ENCODE data around the gene LRRC37B. TPM values are rescaled to one million over a fixed set of nuclear protein-coding genes. Genes with fewer than 3 reads are reported as not detected.
"Not testable (repeated sequence)": the region's sequence is repeated elsewhere in the genome, so short reads cannot be mapped to it uniquely, and the experiment has no call there.

The LRRC37B gene
- total RNA-seq, 1 experiment from 2014 or later = 19.1 TPM

- not testable (repeated sequence) for H3K4ac ChIP-seq (ENCODE audit: low read depth, low read length); H3K14ac ChIP-seq (ENCODE audit: insufficient read depth, low read length); H3K4me3 Mint-ChIP-seq; H3K9ac ChIP-seq (ENCODE audit: extremely low read depth, insufficient read length, low read length); H2BK15ac ChIP-seq (ENCODE audit: low read depth, low read length); H3T11ph ChIP-seq (ENCODE audit: low read length); H2AFZ ChIP-seq (ENCODE audit: low read length); H3K56ac ChIP-seq (ENCODE audit: insufficient read length, low read depth, low read length); DNase-seq; H2BK120ac ChIP-seq (ENCODE audit: low read depth, low read length, poor library complexity, severe bottlenecking); H3K27ac ChIP-seq (ENCODE audit: insufficient read length, low read depth, low read length); H3K18ac ChIP-seq (ENCODE audit: insufficient read length, low read depth, low read length); H2AK5ac ChIP-seq (ENCODE audit: insufficient read length, low read length); H3K79me2 ChIP-seq (ENCODE audit: insufficient read depth, low read length); H4K91ac ChIP-seq (ENCODE audit: insufficient read length, low read depth, low read length); H2BK20ac ChIP-seq (ENCODE audit: low read depth, low read length, poor library complexity, severe bottlenecking); H3K4me2 ChIP-seq (ENCODE audit: insufficient read depth, insufficient read length, low read length); H3K9me3 Mint-ChIP-seq; H4K20me1 ChIP-seq (ENCODE audit: control insufficient read depth, insufficient read depth, insufficient read length); H2BK5ac ChIP-seq (ENCODE audit: insufficient read length, low read length); H3K27ac Mint-ChIP-seq; H3K4me1 ChIP-seq (ENCODE audit: insufficient read depth, low read length); H3K23me2 ChIP-seq (ENCODE audit: insufficient read length, low read depth, low read length, poor library complexity, severe bottlenecking); H3K79me1 ChIP-seq (ENCODE audit: insufficient read depth, low read depth, low read length, poor library complexity, severe bottlenecking); H4K8ac ChIP-seq (replicated peaks; ENCODE audit: insufficient read length, low read depth, low read length); H3K27me3 Mint-ChIP-seq (ENCODE audit: low read depth); H2BK12ac ChIP-seq (ENCODE audit: insufficient read length, low read depth, low read length); H3K9me3 ChIP-seq (ENCODE audit: control insufficient read depth, low read depth, low read length); H3K23ac ChIP-seq (ENCODE audit: insufficient read length, low read depth, low read length); H3K36me3 Mint-ChIP-seq (ENCODE audit: insufficient read depth in 1 of 3, low read depth in 3 of 3); H4K5ac ChIP-seq (ENCODE audit: insufficient read length, low read depth, low read length); H3K27me3 ChIP-seq (ENCODE audit: insufficient read depth, low read length)
- WGBS (ENCODE audit: extremely low coverage, insufficient read length, low lambda C conversion rate) = no CpG with 5 or more reads among the region's 12 CpGs
- H3K4me1 Mint-ChIP-seq = peaks cover 3 to 14% of the 10 kb centered on the region in 2 experiments; a peak in 3 of 4 replicates
Measured at GRCh38 chr17:32057460-32058105, 50.4 kb downstream of the LRRC37B start.

- H4K8ac ChIP-seq (replicated peaks; ENCODE audit: insufficient read length, low read depth, low read length); H3K18ac ChIP-seq (ENCODE audit: insufficient read length, low read depth, low read length); H2BK12ac ChIP-seq (ENCODE audit: insufficient read length, low read depth, low read length); H3K36me3 Mint-ChIP-seq (ENCODE audit: insufficient read depth in 1 of 3, low read depth in 3 of 3); DNase-seq; H3K4ac ChIP-seq (ENCODE audit: low read depth, low read length); H3K23me2 ChIP-seq (ENCODE audit: insufficient read length, low read depth, low read length, poor library complexity, severe bottlenecking); H3K4me2 ChIP-seq (ENCODE audit: insufficient read depth, insufficient read length, low read length); H3K56ac ChIP-seq (ENCODE audit: insufficient read length, low read depth, low read length); H3K27ac ChIP-seq (ENCODE audit: insufficient read length, low read depth, low read length); H3K4me1 ChIP-seq (ENCODE audit: insufficient read depth, low read length); H2BK120ac ChIP-seq (ENCODE audit: low read depth, low read length, poor library complexity, severe bottlenecking); H3K27ac Mint-ChIP-seq; H3K27me3 Mint-ChIP-seq (ENCODE audit: low read depth); H3K4me3 Mint-ChIP-seq; H3K79me1 ChIP-seq (ENCODE audit: insufficient read depth, low read depth, low read length, poor library complexity, severe bottlenecking); H2AFZ ChIP-seq (ENCODE audit: low read length); H3K9ac ChIP-seq (ENCODE audit: extremely low read depth, insufficient read length, low read length); H4K91ac ChIP-seq (ENCODE audit: insufficient read length, low read depth, low read length); H4K20me1 ChIP-seq (ENCODE audit: control insufficient read depth, insufficient read depth, insufficient read length); H3T11ph ChIP-seq (ENCODE audit: low read length); H3K9me3 Mint-ChIP-seq; H3K14ac ChIP-seq (ENCODE audit: insufficient read depth, low read length); H4K5ac ChIP-seq (ENCODE audit: insufficient read length, low read depth, low read length); H3K27me3 ChIP-seq (ENCODE audit: insufficient read depth, low read length); H3K9me3 ChIP-seq (ENCODE audit: control insufficient read depth, low read depth, low read length); H2AK5ac ChIP-seq (ENCODE audit: insufficient read length, low read length); H2BK15ac ChIP-seq (ENCODE audit: low read depth, low read length); H3K23ac ChIP-seq (ENCODE audit: insufficient read length, low read depth, low read length); H2BK5ac ChIP-seq (ENCODE audit: insufficient read length, low read length); H3K79me2 ChIP-seq (ENCODE audit: insufficient read depth, low read length); H2BK20ac ChIP-seq (ENCODE audit: low read depth, low read length, poor library complexity, severe bottlenecking): not testable (repeated sequence)
- WGBS (ENCODE audit: extremely low coverage, insufficient read length, low lambda C conversion rate) = no CpG with 5 or more reads among the region's 9 CpGs
- peaks cover 3 to 17% of the 10 kb centered on the region in 2 experiments for H3K4me1 Mint-ChIP-seq
Measured at GRCh38 chr17:32060695-32061094, 53.5 kb downstream of the LRRC37B start.

Data from H9 (cell line).